ENCODE measurements around the gene LGI4.

Gene LGI4

GRCh38 chr19:35084509-35084762 is 50.4 kb downstream of the LGI4 start:
- DNase-seq, result no peak

GRCh38 chr19:35083691-35084508 is 51.0 kb downstream of the LGI4 start:
- DNase-seq, result no peak

GRCh38 chr19:35081201-35081600 is 53.7 kb downstream of the LGI4 start:
- DNase-seq, result no peak

GRCh38 chr19:35080613-35081170 is 54.2 kb downstream of the LGI4 start:
- DNase-seq, result no peak

- DNase-seq, result no peak
Measured at GRCh38 chr19:35079826-35080225, 55.0 kb downstream of the LGI4 start.

- DNase-seq, result no peak
Measured at GRCh38 chr19:35077411-35078223, 57.2 kb downstream of the LGI4 start.

- DNase-seq, result no peak
Measured at GRCh38 chr19:35076657-35077056, 58.2 kb downstream of the LGI4 start.

- DNase-seq, result no peak
Measured at GRCh38 chr19:35076026-35076370, 58.9 kb downstream of the LGI4 start.

- DNase-seq, result no peak
Measured at GRCh38 chr19:35075202-35076025, 59.4 kb downstream of the LGI4 start.

Data from midbrain (tissue), 1 donor.